Measurements from ENCODE around the gene BBOF1.
A peak's percentile ranks its signal among the peaks of the same experiment; 100 is the strongest.
"Not testable (repeated sequence)": the region's sequence is repeated elsewhere in the genome, so short reads cannot be mapped to it uniquely, and the experiment has no call there.

The BBOF1 gene

DNA sequence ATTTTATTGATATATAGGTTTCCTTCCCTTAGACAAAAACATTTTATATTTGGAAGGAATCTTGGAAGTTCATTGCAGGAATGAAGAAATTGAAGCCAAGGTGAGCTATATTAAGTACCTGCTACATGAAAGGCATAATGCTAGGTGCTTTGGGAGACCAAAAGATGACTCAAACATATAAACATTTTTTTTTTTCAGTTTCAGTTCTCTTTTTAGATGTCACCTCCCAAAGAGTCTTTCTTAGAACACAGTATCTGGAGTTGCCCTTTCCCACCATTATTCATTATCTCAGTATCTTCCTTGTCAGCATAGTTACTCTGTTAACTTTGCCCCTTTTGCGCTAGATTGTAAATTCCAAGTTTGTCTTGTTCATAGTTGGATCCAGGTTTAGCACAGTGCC is 66.7 kb downstream of the BBOF1 start:
- no peak for DNase-seq (ENCODE audit: low read depth)
- TF ChIP-seq, protein P1, sequence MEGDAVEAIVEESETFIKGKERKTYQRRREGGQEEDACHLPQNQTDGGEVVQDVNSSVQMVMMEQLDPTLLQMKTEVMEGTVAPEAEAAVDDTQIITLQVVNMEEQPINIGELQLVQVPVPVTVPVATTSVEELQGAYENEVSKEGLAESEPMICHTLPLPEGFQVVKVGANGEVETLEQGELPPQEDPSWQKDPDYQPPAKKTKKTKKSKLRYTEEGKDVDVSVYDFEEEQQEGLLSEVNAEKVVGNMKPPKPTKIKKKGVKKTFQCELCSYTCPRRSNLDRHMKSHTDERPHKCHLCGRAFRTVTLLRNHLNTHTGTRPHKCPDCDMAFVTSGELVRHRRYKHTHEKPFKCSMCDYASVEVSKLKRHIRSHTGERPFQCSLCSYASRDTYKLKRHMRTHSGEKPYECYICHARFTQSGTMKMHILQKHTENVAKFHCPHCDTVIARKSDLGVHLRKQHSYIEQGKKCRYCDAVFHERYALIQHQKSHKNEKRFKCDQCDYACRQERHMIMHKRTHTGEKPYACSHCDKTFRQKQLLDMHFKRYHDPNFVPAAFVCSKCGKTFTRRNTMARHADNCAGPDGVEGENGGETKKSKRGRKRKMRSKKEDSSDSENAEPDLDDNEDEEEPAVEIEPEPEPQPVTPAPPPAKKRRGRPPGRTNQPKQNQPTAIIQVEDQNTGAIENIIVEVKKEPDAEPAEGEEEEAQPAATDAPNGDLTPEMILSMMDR (conservative IDR thresholded peaks at IDR 0.05; ENCODE audit: low read depth, low read length), result no peak
- H3K4me3 ChIP-seq (ENCODE audit: low read depth, low read length), result no peak overlapping the region

DNA sequence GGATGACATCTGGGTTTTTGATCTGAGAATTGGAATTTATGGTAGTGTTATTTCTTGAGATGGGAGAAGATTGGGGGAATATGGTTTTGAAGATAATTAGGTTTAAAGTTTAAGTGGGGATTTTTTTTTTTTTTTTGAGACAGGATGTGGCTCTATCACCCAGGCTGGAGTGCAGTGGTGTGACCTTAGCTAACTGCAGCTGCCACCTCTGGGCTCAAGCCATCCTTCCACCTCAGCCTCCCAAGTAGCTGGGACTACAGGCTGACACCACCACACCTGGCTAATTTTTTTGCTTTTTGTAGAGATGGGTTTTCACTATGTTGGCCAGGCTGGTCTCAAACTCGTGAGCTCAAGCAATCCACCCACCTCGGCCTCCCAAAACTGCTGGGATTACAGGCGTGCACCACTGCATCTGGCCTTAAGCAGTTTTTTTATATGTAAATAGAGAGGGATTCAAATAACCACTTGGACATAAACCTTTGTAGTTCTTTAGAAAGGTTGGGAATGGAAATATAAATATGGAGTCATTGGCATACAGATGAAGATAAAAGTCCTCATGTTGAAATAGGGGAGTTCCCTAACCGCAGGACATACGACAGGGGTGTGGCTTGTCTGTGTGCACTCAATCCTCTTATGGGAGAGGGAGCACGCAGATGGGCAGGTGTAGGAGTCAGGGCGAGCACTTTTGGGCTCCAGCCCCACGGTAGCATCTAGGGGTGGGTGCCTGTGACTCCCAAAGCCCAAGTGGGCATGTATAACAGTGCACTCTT is 70.3 kb downstream of the BBOF1 start:
- H3K4me3 ChIP-seq (ENCODE audit: low read depth, low read length), result no peak overlapping the region
- no peak for DNase-seq (ENCODE audit: low read depth)
- TF ChIP-seq, protein P1 (conservative IDR thresholded peaks at IDR 0.05; ENCODE audit: low read depth, low read length), result no peak

DNA sequence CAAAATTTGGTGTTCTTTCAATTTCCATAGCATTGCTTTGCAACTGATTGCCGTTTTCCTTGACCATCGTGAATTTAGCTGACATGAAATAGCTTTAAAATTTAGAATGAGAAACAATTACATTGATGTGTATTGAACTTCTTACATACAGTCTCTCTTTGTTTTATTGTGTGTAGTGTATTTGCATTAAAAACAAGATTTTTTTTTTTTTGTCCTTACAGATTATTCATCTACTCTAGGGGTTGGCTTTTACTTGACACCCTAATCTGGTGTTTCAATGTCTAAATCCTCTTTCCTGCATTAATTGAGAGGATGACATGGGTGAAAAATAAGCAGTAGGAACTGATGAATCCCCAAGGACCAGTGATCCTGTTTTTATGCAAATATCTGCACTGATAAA is 86.2 kb downstream of the BBOF1 start:
- no peak for DNase-seq (ENCODE audit: low read depth)
- TF ChIP-seq, protein P1 (conservative IDR thresholded peaks at IDR 0.05; ENCODE audit: low read depth, low read length), result no peak
- no peak overlapping the region for H3K4me3 ChIP-seq (ENCODE audit: low read depth, low read length)

DNA sequence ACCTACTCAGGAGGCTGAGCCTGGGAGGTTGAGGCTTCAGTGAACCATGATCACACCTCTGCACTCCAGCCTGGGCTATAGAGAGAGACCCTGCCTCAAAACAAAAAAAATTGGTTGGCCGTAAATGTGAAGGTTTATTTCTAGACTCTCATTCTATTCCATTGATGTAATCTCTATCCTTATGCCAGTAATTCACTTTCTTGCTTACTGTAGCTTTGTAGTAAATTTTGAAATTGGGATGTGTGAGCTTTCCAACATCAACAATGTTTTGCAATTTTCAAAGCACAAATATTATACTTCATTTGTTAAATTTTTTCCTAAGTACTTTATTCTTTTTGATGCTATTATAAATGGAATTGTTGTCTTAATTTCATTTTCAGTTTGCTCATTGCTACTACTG is 90.2 kb downstream of the BBOF1 start:
- TF ChIP-seq, protein P1 (conservative IDR thresholded peaks at IDR 0.05; ENCODE audit: low read depth, low read length), result no peak
- no peak overlapping the region for H3K4me3 ChIP-seq (ENCODE audit: low read depth, low read length)
- DNase-seq (ENCODE audit: low read depth), result peak; percentile 1

DNA sequence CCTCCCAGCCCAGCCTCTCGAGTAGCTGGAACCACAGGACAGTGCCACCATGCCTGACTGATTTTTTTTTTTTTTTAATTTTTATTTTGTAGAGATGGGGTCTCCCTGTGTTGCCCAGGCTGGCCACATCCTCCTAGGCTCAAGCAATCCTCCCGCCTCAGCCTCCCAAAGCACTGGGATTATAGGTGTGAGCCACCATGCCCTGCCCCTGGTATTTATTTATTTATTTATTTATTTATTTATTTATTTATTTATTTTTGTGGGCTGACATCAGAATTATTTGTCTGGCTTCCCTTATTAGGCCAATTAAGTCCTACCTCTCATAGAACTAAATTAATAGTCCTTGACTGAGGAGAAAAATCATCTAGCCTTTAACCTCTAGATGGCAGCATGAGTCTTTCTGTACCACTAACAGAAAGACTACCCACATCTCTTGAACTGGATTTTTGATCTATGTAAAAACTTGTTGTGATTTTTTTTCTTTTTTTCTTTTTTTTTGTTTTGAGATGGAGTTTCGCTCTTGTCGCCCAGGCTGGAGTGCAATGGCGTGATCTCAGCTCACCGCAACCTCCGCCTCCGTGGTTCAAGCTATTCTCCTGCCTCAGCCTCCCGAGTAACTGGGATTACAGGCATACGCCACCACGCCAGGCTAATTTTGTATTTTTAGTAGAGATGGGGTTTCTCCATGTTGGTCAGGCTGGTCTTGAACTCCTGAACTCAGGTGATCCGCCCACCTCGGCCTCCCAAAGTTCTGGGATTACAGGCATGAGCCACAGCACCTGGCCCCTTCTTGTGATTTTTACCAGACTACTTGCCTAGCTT is 92.5 kb downstream of the BBOF1 start:
- not testable (repeated sequence) for H3K4me3 ChIP-seq (ENCODE audit: low read depth, low read length)
- TF ChIP-seq, protein P1 (conservative IDR thresholded peaks at IDR 0.05; ENCODE audit: low read depth, low read length), result peak; percentile 59
- peak; percentile 84 for DNase-seq (ENCODE audit: low read depth)

All from choroid plexus epithelial cell (primary cell).